SK-N-SH (cell line): ENCODE measurements around the gene CARM1. TPM values are rescaled to one million over a fixed set of nuclear protein-coding genes. Genes with fewer than 3 reads are reported as not detected.

Experiments used
- CTCF ChIA-PET: fragments of 300-600, 350-600 bp; formaldehyde crosslinking; extraction: SDS; loops from one replicate; lab custom pipeline; 2021; lab: Yijun Ruan, JAX
- POLR2A ChIA-PET: fragments of 350-600 bp; sonication (Branson Sonifier 250); formaldehyde crosslinking; extraction: SDS; loops from one replicate; lab custom pipeline; 2020; ENCODE audit warnings: antibody characterized with exemption, inconsistent platforms; lab: Yijun Ruan, JAX
- DNase-seq: peaks from one replicate; pipeline ENCODE4 v3.0.0; 2012
- H2AFZ ChIP-seq: fragments of 200-600 bp; sonication (generic); 2 replicates; pipeline ENCODE4 v1.8.1; 2016; ENCODE audit warnings: antibody characterized with exemption, mild to moderate bottlenecking, low read depth
- H3F3A ChIP-seq: fragments of 200-600 bp; sonication (generic); replicated peaks from 2 replicates; pipeline ENCODE3; 2016; ENCODE audit warnings: antibody characterized with exemption, mild to moderate bottlenecking; ENCODE audit not compliant: insufficient read depth
- H3K27ac ChIP-seq, 2 experiments: fragments of 200-500 bp in 1 of 2; fragments of 200-600 bp in 1 of 2; sonication (Bioruptor generic) in 1 of 2; sonication (generic), shearing (Covaris generic) in 1 of 2; 2 replicates each; pipeline versions ENCODE4 v1.5.1 to v1.6.1; 2014 to 2016; ENCODE audit warnings: low read depth in 2 of 2, inconsistent platforms in 1 of 2, low read length in 1 of 2, mild to moderate bottlenecking in 1 of 2, mixed read lengths in 1 of 2
- H3K27me3 ChIP-seq: fragments of 200-600 bp; sonication (generic), shearing (Covaris generic); 2 replicates; pipeline ENCODE4 v1.6.1; 2016; ENCODE audit warnings: mixed run types; ENCODE audit not compliant: insufficient read depth
- H3K36me3 ChIP-seq, 2 experiments: fragments of 200-500 bp in 1 of 2; fragments of 200-600 bp in 1 of 2; sonication (Bioruptor generic) in 1 of 2; sonication (generic) in 1 of 2; replicated peaks in 1 of 2; 2 replicates each; pipeline versions ENCODE3 to v1.5.1; 2014 to 2016; ENCODE audit warnings: low read length in 1 of 2, mild to moderate bottlenecking in 1 of 2; ENCODE audit not compliant: insufficient read depth in 2 of 2, control insufficient read depth in 1 of 2
- H3K4me1 ChIP-seq, 2 experiments: fragments of 200-500 bp in 1 of 2; fragments of 200-600 bp in 1 of 2; sonication (Bioruptor generic) in 1 of 2; sonication (generic), shearing (Covaris generic) in 1 of 2; 2 replicates each; pipeline versions ENCODE4 v1.5.1 to v1.6.1; 2014 to 2016; ENCODE audit warnings: low read depth in 1 of 2, low read length in 1 of 2, mixed run types in 1 of 2; ENCODE audit not compliant: insufficient read depth in 2 of 2, control insufficient read depth in 1 of 2
- H3K4me2 ChIP-seq: fragments of 200-600 bp; sonication (generic), shearing (Covaris generic); 2 replicates; pipeline ENCODE4 v1.6.1; 2017; ENCODE audit warnings: mixed run types
- H3K4me3 ChIP-seq, 2 experiments: fragments of 200-500 bp in 1 of 2; fragments of 200-600 bp in 1 of 2; sonication (Bioruptor generic) in 1 of 2; sonication (generic), shearing (Covaris generic) in 1 of 2; 2 replicates each; pipeline versions ENCODE4 v1.5.1 to v1.8.1; 2014 to 2016; ENCODE audit warnings: low read depth in 2 of 2, inconsistent platforms in 1 of 2, low read length in 1 of 2, mild to moderate bottlenecking in 1 of 2, mixed read lengths in 1 of 2, moderate library complexity in 1 of 2
- H3K79me2 ChIP-seq: fragments of 200-600 bp; sonication (generic); 2 replicates; pipeline ENCODE4 v1.8.1; 2017; ENCODE audit warnings: mild to moderate bottlenecking; ENCODE audit not compliant: insufficient read depth
- H3K9ac ChIP-seq: fragments of 200-600 bp; sonication (generic); 2 replicates; pipeline ENCODE4 v1.6.1; 2017; ENCODE audit warnings: mixed run types
- H3K9me2 ChIP-seq: fragments of 200-600 bp; sonication (generic); 2 replicates; pipeline ENCODE4 v1.6.1; 2017; ENCODE audit warnings: mixed run types
- H3K9me3 ChIP-seq: fragments of 200-600 bp; sonication (generic); 2 replicates; pipeline ENCODE4 v1.6.1; 2017; ENCODE audit warnings: mixed run types, mild to moderate bottlenecking, moderate library complexity
- H4K20me1 ChIP-seq: fragments of 200-600 bp; sonication (generic); 2 replicates; pipeline ENCODE4 v1.6.1; 2017; ENCODE audit warnings: mild to moderate bottlenecking, mixed run types; ENCODE audit not compliant: insufficient read depth
- CHD2 ChIP-seq: fragments of 150-350 bp; IDR thresholded peaks from 2 replicates; pipeline ENCODE4 v1.6.1; 2018; ENCODE audit warnings: low read length; ENCODE audit not compliant: partially characterized antibody
- FOSL2 ChIP-seq: IDR thresholded peaks from 2 replicates; pipeline ENCODE4 v1.4.0; 2012; ENCODE audit warnings: low read depth, mild to moderate bottlenecking, moderate library complexity, borderline replicate concordance
- MAX ChIP-seq: IDR thresholded peaks from 2 replicates; pipeline ENCODE4 v1.4.0; 2012; ENCODE audit warnings: low read depth
- MEF2A ChIP-seq: IDR thresholded peaks from 2 replicates; pipeline ENCODE4 v1.4.0; 2012; ENCODE audit warnings: low read depth, borderline replicate concordance
- NFIC ChIP-seq: IDR thresholded peaks from 2 replicates; pipeline ENCODE4 v1.4.0; 2012; ENCODE audit warnings: borderline replicate concordance
- NRF1 ChIP-seq: IDR thresholded peaks from 2 replicates; pipeline ENCODE4 v1.6.1; 2012; ENCODE audit warnings: low read depth, mild to moderate bottlenecking, low read length
- PBX3 ChIP-seq: IDR thresholded peaks from 2 replicates; pipeline ENCODE4; 2012
- RAD21 ChIP-seq: IDR thresholded peaks from 2 replicates; pipeline ENCODE4 v1.6.1; 2012; ENCODE audit warnings: mild to moderate bottlenecking, low read length
- RCOR1 ChIP-seq: fragments of 150-350 bp; IDR thresholded peaks from 2 replicates; pipeline ENCODE4 v1.6.1; 2017; ENCODE audit warnings: antibody characterized with exemption, low read length
- TEAD4 ChIP-seq: IDR thresholded peaks from 2 replicates; pipeline ENCODE4 v1.4.0; 2012; ENCODE audit warnings: mild to moderate bottlenecking, borderline replicate concordance; ENCODE audit not compliant: insufficient read depth
- USF1 ChIP-seq: IDR thresholded peaks from 2 replicates; pipeline ENCODE4 v1.4.0; 2012; ENCODE audit warnings: low read depth, borderline replicate concordance
- ZBTB33 ChIP-seq: IDR thresholded peaks from 2 replicates; pipeline ENCODE4 v1.4.0; 2012; ENCODE audit warnings: low read depth, borderline replicate concordance
- WGBS: methylation state at CpG from one replicate; pipeline ENCODE4 v1.1.6; 2017; ENCODE audit warnings: low lambda C conversion rate; 5-methylcytosine and 5-hydroxymethylcytosine counted together
- polyA plus RNA-seq, 3 experiments: library from polyadenylated mRNA; depleted of rRNA; stranded (reverse); fragments of >200 nt; gene quantifications; 2 replicates each; pipeline ENCODE4 v1.2.3, GENCODE V29; 2012

Gene CARM1
- polyA plus RNA-seq, 1 of the 3 experiments (the other 2 are of a cell fraction) = 62.2 TPM

DNA sequence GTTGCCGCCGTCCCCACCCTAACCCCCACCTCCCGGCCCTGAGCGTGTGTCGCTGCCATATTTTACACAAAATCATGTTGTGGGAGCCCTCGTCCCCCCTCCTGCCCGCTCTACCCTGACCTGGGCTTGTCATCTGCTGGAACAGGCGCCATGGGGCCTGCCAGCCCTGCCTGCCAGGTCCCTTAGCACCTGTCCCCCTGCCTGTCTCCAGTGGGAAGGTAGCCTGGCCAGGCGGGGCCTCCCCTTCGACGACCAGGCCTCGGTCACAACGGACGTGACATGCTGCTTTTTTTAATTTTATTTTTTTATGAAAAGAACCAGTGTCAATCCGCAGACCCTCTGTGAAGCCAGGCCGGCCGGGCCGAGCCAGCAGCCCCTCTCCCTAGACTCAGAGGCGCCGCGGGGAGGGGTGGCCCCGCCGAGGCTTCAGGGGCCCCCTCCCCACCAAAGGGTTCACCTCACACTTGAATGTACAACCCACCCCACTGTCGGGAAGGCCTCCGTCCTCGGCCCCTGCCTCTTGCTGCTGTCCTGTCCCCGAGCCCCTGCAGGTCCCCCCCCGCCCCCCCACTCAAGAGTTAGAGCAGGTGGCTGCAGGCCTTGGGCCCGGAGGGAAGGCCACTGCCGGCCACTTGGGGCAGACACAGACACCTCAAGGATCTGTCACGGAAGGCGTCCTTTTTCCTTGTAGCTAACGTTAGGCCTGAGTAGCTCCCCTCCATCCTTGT lies 50.7 kb downstream of the CARM1 start:
- peaks cover 5% of the 10 kb centered on the region; the same call in 1 of the 2 replicates for H3K79me2 ChIP-seq
- no peaks in the 10 kb centered on the region for H4K20me1 ChIP-seq
- ChIA-PET CTCF (interaction anchor here (0.8 to 1.4 kb wide), 2 partner anchors 20 to 35 kb away, joined by 3 read pairs; no protein-coding TSS in a partner anchor), POLR2A (no interaction called here)
- H3K27ac ChIP-seq = no peak overlapping the region
- DNase-seq = no peak
- no peaks in the 10 kb centered on the region for H3K9me3 ChIP-seq
- H3F3A ChIP-seq = peaks cover 19% of the 10 kb centered on the region
- no peak overlapping the region for H3K4me3 ChIP-seq
- TF ChIP-seq PBX3 (no peak), NRF1 (no peak), ZBTB33 (no peak), FOSL2 (no peak), RCOR1 (no peak), NFIC (no peak), MAX (no peak), MEF2A (no peak), CHD2 (no peak)
- no peak overlapping the region for H3K9ac ChIP-seq
- WGBS = 90% methylated on average over 27 of the region's 33 CpGs
- peaks cover 6 to 44% of the 10 kb centered on the region in 2 experiments for H3K36me3 ChIP-seq
- H3K27me3 ChIP-seq = no peaks in the 10 kb centered on the region
- H2AFZ ChIP-seq = no peak overlapping the region
- no peaks in the 10 kb centered on the region for H3K4me1 ChIP-seq
- no peaks in the 10 kb centered on the region for H3K9me2 ChIP-seq
- H3K4me2 ChIP-seq = no peak overlapping the region

- no peak overlapping the region for H3K4me3 ChIP-seq
- peaks cover 15% of the 10 kb centered on the region for H3F3A ChIP-seq
- H3K79me2 ChIP-seq = peaks cover 11% of the 10 kb centered on the region; the same call in 1 of the 2 replicates
- H3K27ac ChIP-seq = no peak overlapping the region
- H3K27me3 ChIP-seq = no peaks in the 10 kb centered on the region
- no peak overlapping the region for H3K9ac ChIP-seq
- H3K4me2 ChIP-seq = no peak overlapping the region
- no peaks in the 10 kb centered on the region for H3K9me2 ChIP-seq
- no peak overlapping the region for H2AFZ ChIP-seq
- DNase-seq = no peak
- no peaks in the 10 kb centered on the region for H4K20me1 ChIP-seq
- CTCF ChIA-PET = interaction anchor here (0.8 to 1.4 kb wide), 2 partner anchors 20 to 36 kb away, joined by 3 read pairs; no protein-coding TSS in a partner anchor
- 85% methylated on average over 11 of the region's 13 CpGs for WGBS
- TF ChIP-seq NFIC = no peak
- TF ChIP-seq TEAD4 = no peak
- no peak for TF ChIP-seq USF1
- no peak for TF ChIP-seq RAD21
- no peaks in the 10 kb centered on the region for H3K9me3 ChIP-seq
- peaks cover 0 to 5% of the 10 kb centered on the region in 2 experiments; a peak in 1 of 4 replicates for H3K4me1 ChIP-seq
- POLR2A ChIA-PET = no interaction called here
- H3K36me3 ChIP-seq = peaks cover 6 to 44% of the 10 kb centered on the region in 2 experiments
These were observed 51.3 kb downstream of the CARM1 start for GRCh38 chr19:10922638-10923014.
